ENCODE data around the gene PPP1R14C. TPM values are rescaled to one million over a fixed set of nuclear protein-coding genes. Genes with fewer than 3 reads are reported as not detected.
"Not testable (repeated sequence)": the region's sequence is repeated elsewhere in the genome, so short reads cannot be mapped to it uniquely, and the experiment has no call there.

The PPP1R14C gene
- total and polyA plus RNA-seq, 10 of the 15 experiments (the other 5 are each of a cell fraction or from before 2014, with no cell fraction given): 0.07 to 1.6 (median 0.13) TPM; not detected in 4

- no peak for TF ChIP-seq TCF12 (IDR thresholded peaks at IDR 0.05; ENCODE audit: low read depth, low read length)
- TF ChIP-seq POLR2AphosphoS5 (IDR thresholded peaks at IDR 0.05; ENCODE audit: low read length): no peak
- no peak for TF ChIP-seq TBL1XR1 (IDR thresholded peaks at IDR 0.05; ENCODE audit: low read depth, low read length)
- no peak for TF ChIP-seq ZSCAN29 (IDR thresholded peaks at IDR 0.05)
- no peak for TF ChIP-seq JUND (IDR thresholded peaks at IDR 0.05; ENCODE audit: low read depth, low read length)
- TF ChIP-seq MEF2B (IDR thresholded peaks at IDR 0.05; ENCODE audit: partially characterized antibody, poor library complexity, severe bottlenecking): no peak
- no peak for TF ChIP-seq ASH2L (IDR thresholded peaks at IDR 0.05; ENCODE audit: borderline replicate concordance, low read depth)
- TF ChIP-seq DPF2 (IDR thresholded peaks at IDR 0.05): no peak
- TF ChIP-seq CBX5 (IDR thresholded peaks at IDR 0.05; ENCODE audit: low read depth): no peak
Measured at GRCh38 chr6:150238846-150239407, 96.1 kb downstream of the PPP1R14C start (continued).

- WGBS (ENCODE audit: insufficient coverage, insufficient replicate concordance, low lambda C conversion rate, missing lambda C conversion rate): 61% methylated on average over 5 of the region's 5 CpGs
- in situ Hi-C loops (cut with MboI); H3K79me2 ChIP-seq (ENCODE audit: control insufficient read depth, insufficient read depth, low read length); H3K9me3 ChIP-seq (replicated peaks; ENCODE audit: control insufficient read depth, insufficient read depth, low read length); H3K27me3 ChIP-seq (replicated peaks in 1 of 2; ENCODE audit: control insufficient read depth in 2 of 2, insufficient read depth in 2 of 2, low read length in 1 of 2); H3K36me3 ChIP-seq (ENCODE audit: control insufficient read depth in 2 of 2, insufficient read depth in 2 of 2, low read length in 1 of 2); DNase-seq (ENCODE audit: low read depth, low spot score); POLR2A ChIA-PET; CTCF ChIA-PET; SMC1A ChIA-PET (ENCODE audit: uncharacterized antibody, unreplicated experiment); H3K9ac ChIP-seq (ENCODE audit: control insufficient read depth, insufficient read depth, low read length); intact Hi-C loops (cut with micrococcal nuclease; ENCODE audit: unreplicated experiment); H3K4me1 ChIP-seq (ENCODE audit: control insufficient read depth, insufficient read depth, low read length); H2AFZ ChIP-seq (ENCODE audit: control insufficient read depth, low read depth, low read length); H4K20me1 ChIP-seq (ENCODE audit: control insufficient read depth, insufficient read depth); H3K27ac ChIP-seq (ENCODE audit: control insufficient read depth, insufficient read depth); RAD21 ChIA-PET (ENCODE audit: unreplicated experiment); H3K4me2 ChIP-seq (ENCODE audit: control insufficient read depth, insufficient read depth); H3K4me3 ChIP-seq; FAIRE-seq; BruUV-seq (replicated peaks): not testable (repeated sequence)
- TF ChIP-seq BCL3 (IDR thresholded peaks at IDR 0.05; ENCODE audit: borderline replicate concordance, insufficient read depth, low read depth, low read length, poor library complexity, severe bottlenecking): peak; percentile 26
- TF ChIP-seq BMI1 (IDR thresholded peaks at IDR 0.05; ENCODE audit: borderline replicate concordance): 0 out of 2 replicates have a peak, but pooled peaks have one; percentile 20
- peak; percentile 37 for TF ChIP-seq IKZF1 (conservative IDR thresholded peaks at IDR 0.05)
- peak; percentile 42; the same call in 1 of the 2 replicates for TF ChIP-seq BCL11A (IDR thresholded peaks at IDR 0.05; ENCODE audit: low read depth, low read length)
- peak; percentile 41; the same call in 1 of the 2 replicates for TF ChIP-seq JUNB (IDR thresholded peaks at IDR 0.05)
- TF ChIP-seq ATF2 (IDR thresholded peaks at IDR 0.05; ENCODE audit: low read length): peak; percentile 25; the same call in 1 of the 2 replicates
- TF ChIP-seq EGR1 (IDR thresholded peaks at IDR 0.05; ENCODE audit: borderline replicate concordance in 1 of 2, low read depth in 2 of 2, low read length in 2 of 2): peak in 1 of 2 experiments; percentile 70; a peak in 1 of 3 replicates
- peak; percentile 42; the same call in 1 of the 2 replicates for TF ChIP-seq ATF7 (IDR thresholded peaks at IDR 0.05; ENCODE audit: low read depth)
- TF ChIP-seq RUNX3 (IDR thresholded peaks at IDR 0.05; ENCODE audit: low read length): peak; percentile 56
- ATAC-seq: peak; percentile 52
Measured at GRCh38 chr6:150241756-150242155, 98.9 kb downstream of the PPP1R14C start.

All from GM12878 (cell line).